IPS-11a (cell line): ENCODE results near the gene C1orf87.

ENCODE experiments used
- H3K4me3 ChIP-seq: one replicate; pipeline ENCODE4 v1.5.1; 2013; ENCODE audit warnings: low read depth, low read length, control low read depth

The C1orf87 gene

GRCh38 chr1:60073605-60074278, at the start of gene C1orf87:
TSS of gene C1orf87 (minus strand) at chr1:60073770. CDS start at chr1:60072643, 1,127 bp downstream.
- H3K4me3 ChIP-seq: peak within 1 kb of the TSS; percentile 43

- H3K4me3 ChIP-seq: no peak overlapping the region
Measured at GRCh38 chr1:60118085-60118484, 44.5 kb upstream of the C1orf87 start.

GRCh38 chr1:60114745-60115318, 41.3 kb upstream of the C1orf87 start:
- H3K4me3 ChIP-seq: no peak overlapping the region

- no peak overlapping the region for H3K4me3 ChIP-seq
Measured at GRCh38 chr1:60113596-60113995, 40.0 kb upstream of the C1orf87 start.

- H3K4me3 ChIP-seq: no peak overlapping the region
Measured at GRCh38 chr1:60113028-60113427, 39.5 kb upstream of the C1orf87 start.

GRCh38 chr1:60111716-60112115, 38.1 kb upstream of the C1orf87 start:
- H3K4me3 ChIP-seq: no peak overlapping the region

GRCh38 chr1:60111118-60111517, 37.5 kb upstream of the C1orf87 start:
- H3K4me3 ChIP-seq: no peak overlapping the region

GRCh38 chr1:60108196-60108595, 34.6 kb upstream of the C1orf87 start:
- no peak overlapping the region for H3K4me3 ChIP-seq

GRCh38 chr1:60103186-60103585, 29.6 kb upstream of the C1orf87 start:
- H3K4me3 ChIP-seq: no peak overlapping the region

- H3K4me3 ChIP-seq: no peak overlapping the region
Measured at GRCh38 chr1:60102267-60103061, 28.9 kb upstream of the C1orf87 start.

GRCh38 chr1:60101516-60101915, 27.9 kb upstream of the C1orf87 start:
- no peak overlapping the region for H3K4me3 ChIP-seq

GRCh38 chr1:60091195-60091715, 17.7 kb upstream of the C1orf87 start:
- H3K4me3 ChIP-seq: no peak overlapping the region

GRCh38 chr1:60090655-60091054, 17.1 kb upstream of the C1orf87 start:
- no peak overlapping the region for H3K4me3 ChIP-seq

- H3K4me3 ChIP-seq: no peak overlapping the region
Measured at GRCh38 chr1:60088620-60089155, 15.1 kb upstream of the C1orf87 start.

GRCh38 chr1:60087681-60088080, 14.1 kb upstream of the C1orf87 start:
- no peak overlapping the region for H3K4me3 ChIP-seq

- H3K4me3 ChIP-seq: no peak overlapping the region
Measured at GRCh38 chr1:60078182-60078581, 4.6 kb upstream of the C1orf87 start.

- H3K4me3 ChIP-seq: no peak overlapping the region
Measured at GRCh38 chr1:60071296-60071695, 2.3 kb downstream of the C1orf87 start.

GRCh38 chr1:60069691-60070090, 3.9 kb downstream of the C1orf87 start:
- H3K4me3 ChIP-seq: no peak overlapping the region

- no peak overlapping the region for H3K4me3 ChIP-seq
Measured at GRCh38 chr1:60068393-60069045, 5.1 kb downstream of the C1orf87 start.

- no peak overlapping the region for H3K4me3 ChIP-seq
Measured at GRCh38 chr1:60066001-60066400, 7.6 kb downstream of the C1orf87 start.

GRCh38 chr1:60065199-60065598, 8.4 kb downstream of the C1orf87 start:
- no peak overlapping the region for H3K4me3 ChIP-seq
